ENCODE results near the gene TBC1D10A. TPM values are rescaled to one million over a fixed set of nuclear protein-coding genes. Genes with fewer than 3 reads are reported as not detected.

The TBC1D10A gene
- total RNA-seq (10 to 100 TPM; 66.7 to 67.7 TPM), polyA plus RNA-seq (10 to 100 TPM; 56.7 to 83.4 (median 62.0) TPM), total RNA-seq (7.9 to 44.8 (median 38.5) reads per million in 6 experiments)

DNA sequence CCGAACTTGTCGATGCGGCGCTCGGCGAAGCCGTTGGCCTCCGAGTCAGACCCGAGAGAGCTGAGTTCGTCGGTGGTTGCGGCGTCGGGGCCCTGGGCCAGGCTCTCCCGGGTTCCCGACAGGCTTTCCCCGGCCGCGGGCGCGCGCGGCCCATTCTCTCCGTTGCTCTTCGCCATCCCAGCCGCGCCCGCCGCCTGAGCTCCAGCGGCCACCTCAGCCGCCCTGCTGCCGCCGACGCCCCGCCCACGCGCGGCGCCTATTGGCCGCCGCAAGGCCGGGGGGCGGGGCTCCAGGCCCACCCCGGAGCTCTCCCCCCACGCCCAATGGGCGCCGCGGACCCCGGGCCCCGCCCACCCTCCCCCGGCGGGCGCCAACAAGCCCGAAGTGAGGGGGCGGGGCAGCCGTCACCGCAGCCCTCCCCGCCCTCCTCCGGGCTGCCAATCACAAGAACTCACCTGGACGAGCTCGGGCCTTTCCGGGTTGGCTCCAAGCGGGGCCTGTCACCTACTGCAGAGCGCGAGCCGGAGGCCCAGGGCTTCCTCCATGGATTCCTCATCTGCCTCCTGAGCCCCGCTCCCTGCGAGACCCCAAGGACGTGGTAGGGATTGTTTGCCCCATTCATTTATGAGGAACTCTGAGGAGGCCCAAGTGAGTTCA lies at the start of gene TBC1D10A:
TSS of gene TBC1D10A (minus strand) at position 236 of the 657 bp plus-strand sequence. CDS start at position 176, 60 bp downstream.
- Mint-ChIP-seq H3K36me3 (peaks cover 0 to 35% (median 12%) of the 10 kb centered on the region in 3 donors), H3K27me3 (no peaks in the 10 kb centered on the region), H3K27ac (peak within 1 kb of the TSS; percentile 86 to 98 (median 94)), H3K9me3 (no peaks in the 10 kb centered on the region), H3K4me3 (peak within 1 kb of the TSS; percentile 89 to 98 (median 92)), H3K4me1 (peaks cover 31 to 54% (median 48%) of the 10 kb centered on the region in 4 donors)
- DNase-seq (peak; percentile 85 to 98 (median 93)), ATAC-seq (peak; percentile 87)
- POLR2A ChIA-PET = interaction anchor here (0.5 to 18.7 kb wide), 17 partner anchors 12 to 959 kb away, joined by 3 to 424 read pairs (median 5); partner anchors contain the start of genes CASTOR1, CCDC157, PES1 and RNF215

GRCh38 chr22:30375312-30375849 lies 48.6 kb upstream of the TBC1D10A start:
- H3K9me3 Mint-ChIP-seq = no peaks in the 10 kb centered on the region
- POLR2A ChIA-PET = interaction anchor here (0.6 to 0.7 kb wide), 3 partner anchors 44 to 757 kb away, joined by 3 to 5 read pairs (median 4); no protein-coding TSS in a partner anchor
- H3K27me3 Mint-ChIP-seq = no peaks in the 10 kb centered on the region
- H3K4me3 Mint-ChIP-seq = no peak overlapping the region
- DNase-seq = no peak
- H3K27ac Mint-ChIP-seq = no peak overlapping the region
- no peaks in the 10 kb centered on the region for H3K36me3 Mint-ChIP-seq
- ATAC-seq = no peak
- peaks cover 0 to 3% (median 0%) of the 10 kb centered on the region in 4 donors for H3K4me1 Mint-ChIP-seq

GRCh38 chr22:30373331-30374325 lies 46.9 kb upstream of the TBC1D10A start:
- POLR2A ChIA-PET = no interaction called here
- H3K36me3 Mint-ChIP-seq = no peaks in the 10 kb centered on the region
- no peaks in the 10 kb centered on the region for H3K27me3 Mint-ChIP-seq
- DNase-seq (no peak), ATAC-seq (no peak)
- no peak overlapping the region for H3K4me3 Mint-ChIP-seq
- H3K9me3 Mint-ChIP-seq = no peaks in the 10 kb centered on the region
- H3K27ac Mint-ChIP-seq = no peak overlapping the region
- peaks cover 0 to 3% (median 0%) of the 10 kb centered on the region in 4 donors for H3K4me1 Mint-ChIP-seq

- POLR2A ChIA-PET = interaction anchor here (0.6 kb wide), 1 partner anchor 17 kb away, joined by 3 read pairs; no protein-coding TSS in a partner anchor
Measured at GRCh38 chr22:30372915-30373314, 46.2 kb upstream of the TBC1D10A start.

GRCh38 chr22:30371981-30372380 lies 45.2 kb upstream of the TBC1D10A start:
- peak overlapping the region in 3 of 10 donors; percentile 5 to 62 (median 35) for H3K27ac Mint-ChIP-seq
- H3K4me1 Mint-ChIP-seq = peaks cover 0 to 5% (median 0%) of the 10 kb centered on the region in 4 donors
- no peaks in the 10 kb centered on the region for H3K9me3 Mint-ChIP-seq
- ATAC-seq (no peak), DNase-seq (no peak)
- no peaks in the 10 kb centered on the region for H3K27me3 Mint-ChIP-seq
- H3K36me3 Mint-ChIP-seq = no peaks in the 10 kb centered on the region
- POLR2A ChIA-PET = interaction anchor here (1.1 kb wide), 1 partner anchor 84 kb away, joined by 4 read pairs; no protein-coding TSS in a partner anchor
- no peak overlapping the region for H3K4me3 Mint-ChIP-seq

More at GRCh38 chr22:30372915-30373314, 46.2 kb upstream of the TBC1D10A start:
- no peak overlapping the region for H3K4me3 Mint-ChIP-seq
- peaks cover 0 to 5% (median 0%) of the 10 kb centered on the region in 4 donors for H3K4me1 Mint-ChIP-seq
- H3K27ac Mint-ChIP-seq = no peak overlapping the region
- H3K9me3 Mint-ChIP-seq = no peaks in the 10 kb centered on the region
- H3K27me3 Mint-ChIP-seq = no peaks in the 10 kb centered on the region
- DNase-seq (no peak), ATAC-seq (no peak)
- no peaks in the 10 kb centered on the region for H3K36me3 Mint-ChIP-seq

DNA sequence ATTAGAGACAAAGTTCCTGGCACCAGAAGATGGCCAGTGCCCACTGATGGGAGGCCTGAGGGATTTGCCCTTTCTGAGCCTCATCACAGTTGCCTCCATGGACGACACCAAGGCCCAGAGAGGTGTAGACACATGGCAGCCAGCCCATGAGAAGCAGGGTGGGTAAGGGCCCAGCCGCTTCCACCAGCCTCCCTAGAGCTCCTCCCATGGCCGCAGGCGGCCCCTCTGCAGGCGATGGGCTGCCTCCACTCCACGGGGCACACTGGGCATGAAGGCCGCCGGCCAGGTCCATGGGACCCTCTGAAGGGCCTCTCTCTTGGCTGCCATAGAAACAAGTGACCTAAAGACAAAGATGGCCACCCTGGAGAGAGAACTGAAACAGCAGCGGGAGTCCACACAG lies 44.6 kb upstream of the TBC1D10A start:
- peaks cover 0 to 5% (median 0%) of the 10 kb centered on the region in 4 donors for H3K4me1 Mint-ChIP-seq
- DNase-seq = no peak
- no peaks in the 10 kb centered on the region for H3K36me3 Mint-ChIP-seq
- no peaks in the 10 kb centered on the region for H3K9me3 Mint-ChIP-seq
- ATAC-seq = no peak
- H3K27me3 Mint-ChIP-seq = no peaks in the 10 kb centered on the region
- H3K4me3 Mint-ChIP-seq = no peak overlapping the region
- POLR2A ChIA-PET = interaction anchor here (1.1 kb wide), 1 partner anchor 83 kb away, joined by 4 read pairs; no protein-coding TSS in a partner anchor
- H3K27ac Mint-ChIP-seq = no peak overlapping the region

- Mint-ChIP-seq H3K27me3 (no peaks in the 10 kb centered on the region), H3K4me1 (peaks cover 0 to 5% (median 0%) of the 10 kb centered on the region in 4 donors), H3K4me3 (no peak overlapping the region), H3K9me3 (no peaks in the 10 kb centered on the region), H3K27ac (no peak overlapping the region), H3K36me3 (no peaks in the 10 kb centered on the region)
- ATAC-seq (no peak), DNase-seq (no peak)
- POLR2A ChIA-PET = interaction anchor here (1.1 kb wide), 1 partner anchor 83 kb away, joined by 4 read pairs; no protein-coding TSS in a partner anchor
Measured at GRCh38 chr22:30370641-30371230, 44.0 kb upstream of the TBC1D10A start.

GRCh38 chr22:30368420-30368819 lies 41.7 kb upstream of the TBC1D10A start:
- POLR2A ChIA-PET = no interaction called here
- no peak for ATAC-seq
- no peaks in the 10 kb centered on the region for H3K27me3 Mint-ChIP-seq
- DNase-seq = no peak
- H3K27ac Mint-ChIP-seq = no peak overlapping the region
- no peak overlapping the region for H3K4me3 Mint-ChIP-seq
- peaks cover 0 to 6% (median 0%) of the 10 kb centered on the region in 3 donors for H3K36me3 Mint-ChIP-seq
- peaks cover 0 to 10% (median 0%) of the 10 kb centered on the region in 4 donors for H3K4me1 Mint-ChIP-seq
- H3K9me3 Mint-ChIP-seq = no peaks in the 10 kb centered on the region

GRCh38 chr22:30365891-30366290 lies 39.1 kb upstream of the TBC1D10A start:
- Mint-ChIP-seq H3K4me3 (no peak overlapping the region), H3K9me3 (no peaks in the 10 kb centered on the region), H3K36me3 (peaks cover 0 to 6% (median 1%) of the 10 kb centered on the region in 3 donors), H3K4me1 (peaks cover 0 to 12% (median under 1%) of the 10 kb centered on the region in 4 donors), H3K27ac (no peak overlapping the region), H3K27me3 (no peaks in the 10 kb centered on the region)
- DNase-seq (no peak), ATAC-seq (no peak)
- POLR2A ChIA-PET = interaction anchor here (1.3 kb wide), 1 partner anchor 77 kb away, joined by 3 read pairs; the partner anchor contains the start of gene CASTOR1

DNA sequence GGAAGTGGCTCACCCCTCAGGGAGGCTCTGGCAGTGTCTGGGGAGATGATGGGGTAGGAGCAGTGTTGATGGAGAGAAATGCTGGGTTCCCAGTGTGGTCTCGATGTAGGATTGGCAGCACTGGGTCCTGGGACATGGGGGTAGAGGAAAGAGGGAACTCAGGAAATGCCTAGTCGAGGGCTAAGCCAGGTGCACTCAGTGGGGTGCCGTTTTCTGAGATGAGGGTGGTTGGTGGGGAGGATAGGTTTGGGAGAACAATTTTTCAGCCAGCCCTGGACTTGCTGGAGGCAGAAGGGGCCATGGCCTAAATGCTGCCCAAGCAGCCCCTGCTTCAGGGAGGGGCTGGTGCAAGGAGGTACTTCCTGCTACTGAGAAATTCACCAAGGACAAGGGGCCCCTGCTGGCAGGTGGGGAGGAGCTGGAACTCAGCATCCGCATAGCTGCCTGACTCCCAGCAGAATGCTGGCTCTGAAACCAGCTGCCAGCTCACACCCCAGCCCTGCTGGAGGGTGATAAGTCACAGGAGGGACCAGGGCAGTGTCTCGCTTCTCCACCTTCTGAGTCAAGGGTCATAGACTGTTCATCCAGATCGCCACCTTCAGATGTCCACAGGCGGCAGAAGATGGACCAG lies 36.0 kb upstream of the TBC1D10A start:
- Mint-ChIP-seq H3K36me3 (peaks cover 0 to 6% (median 1%) of the 10 kb centered on the region in 3 donors), H3K9me3 (no peaks in the 10 kb centered on the region), H3K27ac (peak overlapping the region in 2 of 10 donors; percentile 12 to 86), H3K4me3 (no peak overlapping the region), H3K4me1 (peaks cover 5 to 13% (median 6%) of the 10 kb centered on the region in 4 donors), H3K27me3 (no peaks in the 10 kb centered on the region)
- no peak for ATAC-seq
- DNase-seq = no peak
- POLR2A ChIA-PET = interaction anchor here (0.5 to 0.6 kb wide), 2 partner anchors 22 to 93 kb away, joined by 3 to 4 read pairs; no protein-coding TSS in a partner anchor

DNA sequence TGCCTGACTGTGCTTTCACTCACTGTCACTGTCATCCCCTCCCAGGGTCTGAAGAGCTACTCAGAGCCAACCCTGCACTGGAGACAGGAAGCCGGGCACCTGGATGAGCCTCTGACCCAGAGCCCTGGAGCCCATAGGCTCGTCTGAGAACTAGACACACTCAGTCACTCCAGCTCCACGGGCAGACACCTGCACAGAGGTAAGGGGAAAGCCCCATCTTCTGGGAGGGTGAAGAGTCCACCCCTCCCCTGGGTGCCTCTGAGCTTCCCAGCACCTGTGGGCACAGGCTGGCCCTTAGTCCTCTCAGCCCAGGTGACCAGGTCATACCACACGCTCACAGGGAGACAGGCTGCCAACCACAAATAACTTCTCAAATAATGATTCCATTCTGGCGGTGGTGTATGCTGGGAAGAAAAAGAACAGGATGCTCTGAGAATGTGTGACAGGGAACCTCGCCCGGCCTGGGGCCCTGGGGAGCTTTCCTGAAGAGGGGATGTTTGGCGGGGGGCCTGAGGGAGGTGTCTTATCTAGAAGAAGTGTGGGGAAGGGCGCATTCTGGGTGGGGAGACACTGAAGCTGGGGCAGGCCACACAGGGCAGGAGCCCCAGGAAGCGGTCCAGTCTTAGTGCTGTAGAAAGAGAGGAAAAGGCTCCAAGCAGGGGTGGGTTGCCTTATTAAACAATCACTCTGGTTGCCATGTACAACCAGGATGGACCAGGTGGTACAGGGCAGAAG lies 35.3 kb upstream of the TBC1D10A start:
- no peak for ATAC-seq
- Mint-ChIP-seq H3K9me3 (no peaks in the 10 kb centered on the region), H3K36me3 (peaks cover 0 to 6% (median 1%) of the 10 kb centered on the region in 3 donors), H3K4me3 (no peak overlapping the region), H3K27me3 (no peaks in the 10 kb centered on the region), H3K4me1 (peaks cover 9 to 15% (median 12%) of the 10 kb centered on the region in 4 donors), H3K27ac (peak overlapping the region in 3 of 10 donors; percentile 12 to 86 (median 22))
- no peak for DNase-seq
- POLR2A ChIA-PET = no interaction called here
